Amygdala (tissue), 56 donors: ENCODE measurements around the gene ACOT8.
"Not testable (repeated sequence)": the region's sequence is repeated elsewhere in the genome, so short reads cannot be mapped to it uniquely, and the experiment has no call there.

ENCODE experiments used
- DNase-seq, 56 donors: peaks; one replicate each; lab custom pipeline; 2025; lab: John Stamatoyannopoulos, UW

The ACOT8 gene

GRCh38 chr20:45798935-45799642 lies 58.1 kb downstream of the ACOT8 start:
- peak in 15 of 56 donors; percentile 3 to 64 (median 13) for DNase-seq

- DNase-seq = not testable (repeated sequence)
Measured at GRCh38 chr20:45797955-45798354, 59.2 kb downstream of the ACOT8 start.

GRCh38 chr20:45797510-45797909 lies 59.7 kb downstream of the ACOT8 start:
- DNase-seq = not testable (repeated sequence)

- DNase-seq = no peak
Measured at GRCh38 chr20:45796337-45797065, 60.7 kb downstream of the ACOT8 start.

GRCh38 chr20:45792317-45793118 lies 64.7 kb downstream of the ACOT8 start:
- DNase-seq = peak in 5 of 56 donors; percentile 4 to 27 (median 13)
